ENCODE measurements around the gene FBXO41.

Gene FBXO41

GRCh38 chr2:73295751-73296400, 11.6 kb upstream of the FBXO41 start:
- ATAC-seq: no peak
- TF ChIP-seq CSDC2 (CRISPR knock-in tag; IDR thresholded peaks at IDR 0.05) (no peak), TSHZ2 (CRISPR knock-in tag; IDR thresholded peaks at IDR 0.05) (no peak), BACH2 (CRISPR knock-in tag; IDR thresholded peaks at IDR 0.05; ENCODE audit: borderline replicate concordance) (no peak), TOX (CRISPR knock-in tag; IDR thresholded peaks at IDR 0.05; ENCODE audit: borderline replicate concordance) (no peak), ISL1 (CRISPR knock-in tag; IDR thresholded peaks at IDR 0.05) (no peak), ZNF70 (CRISPR knock-in tag; IDR thresholded peaks at IDR 0.05) (no peak), ZC3H10 (CRISPR knock-in tag; IDR thresholded peaks at IDR 0.05) (no peak), CSRNP3 (CRISPR knock-in tag; IDR thresholded peaks at IDR 0.05) (no peak), PATZ1 (CRISPR knock-in tag; IDR thresholded peaks at IDR 0.05; ENCODE audit: borderline replicate concordance) (no peak), OSR1 (CRISPR knock-in tag; IDR thresholded peaks at IDR 0.05) (no peak), SNAI2 (CRISPR knock-in tag; IDR thresholded peaks at IDR 0.05) (no peak), GLIS3 (CRISPR knock-in tag; IDR thresholded peaks at IDR 0.05) (no peak)

GRCh38 chr2:73294239-73294638, 10.0 kb upstream of the FBXO41 start:
- ATAC-seq: no peak
- TF ChIP-seq ZNF565 (CRISPR knock-in tag; conservative IDR thresholded peaks at IDR 0.05; ENCODE audit: low read depth): no peak
- TF ChIP-seq OSR1 (CRISPR knock-in tag; IDR thresholded peaks at IDR 0.05): no peak
- TF ChIP-seq ZFP3 (CRISPR knock-in tag; IDR thresholded peaks at IDR 0.05): no peak
- no peak for TF ChIP-seq ESRRG (CRISPR knock-in tag; IDR thresholded peaks at IDR 0.05)
- TF ChIP-seq ZNF8 (CRISPR knock-in tag; IDR thresholded peaks at IDR 0.05): no peak
- TF ChIP-seq RARB (CRISPR knock-in tag; IDR thresholded peaks at IDR 0.05): no peak
- TF ChIP-seq ISL1 (CRISPR knock-in tag; IDR thresholded peaks at IDR 0.05): no peak
- no peak for TF ChIP-seq ZNF70 (CRISPR knock-in tag; IDR thresholded peaks at IDR 0.05)
- no peak for TF ChIP-seq ZFP30 (CRISPR knock-in tag; IDR thresholded peaks at IDR 0.05)

- ATAC-seq: peak; percentile 71
- TF ChIP-seq SNAI2 (CRISPR knock-in tag; IDR thresholded peaks at IDR 0.05): no peak
- TF ChIP-seq ZNF70 (CRISPR knock-in tag; IDR thresholded peaks at IDR 0.05): no peak
- TF ChIP-seq ZNF8 (CRISPR knock-in tag; IDR thresholded peaks at IDR 0.05): no peak
- TF ChIP-seq CSDC2 (CRISPR knock-in tag; IDR thresholded peaks at IDR 0.05): no peak
- no peak for TF ChIP-seq ZNF565 (CRISPR knock-in tag; conservative IDR thresholded peaks at IDR 0.05; ENCODE audit: low read depth)
Measured at GRCh38 chr2:73293534-73294171, 9.4 kb upstream of the FBXO41 start, which contains the start of gene EGR4. Gene EGR4, minus strand, starts transcription at chr2:73293548. Its CDS starts 231 bp downstream, at chr2:73293317.

- TF ChIP-seq ZC3H10 (CRISPR knock-in tag; IDR thresholded peaks at IDR 0.05) (no peak), GLIS3 (CRISPR knock-in tag; IDR thresholded peaks at IDR 0.05) (no peak), TCF4 (CRISPR knock-in tag; IDR thresholded peaks at IDR 0.05; ENCODE audit: borderline replicate concordance) (no peak), OSR1 (CRISPR knock-in tag; IDR thresholded peaks at IDR 0.05) (no peak), PPARA (CRISPR knock-in tag; IDR thresholded peaks at IDR 0.05; ENCODE audit: borderline replicate concordance) (no peak), POU6F1 (CRISPR knock-in tag; IDR thresholded peaks at IDR 0.05; ENCODE audit: borderline replicate concordance, low read depth) (no peak), ESRRG (CRISPR knock-in tag; IDR thresholded peaks at IDR 0.05) (no peak), ZNF565 (CRISPR knock-in tag; conservative IDR thresholded peaks at IDR 0.05; ENCODE audit: low read depth) (no peak), ZNF8 (CRISPR knock-in tag; IDR thresholded peaks at IDR 0.05) (no peak), ISL1 (CRISPR knock-in tag; IDR thresholded peaks at IDR 0.05) (no peak), ZFP3 (CRISPR knock-in tag; IDR thresholded peaks at IDR 0.05) (no peak), ZFP30 (CRISPR knock-in tag; IDR thresholded peaks at IDR 0.05) (no peak), ZNF70 (CRISPR knock-in tag; IDR thresholded peaks at IDR 0.05) (no peak), TOX (CRISPR knock-in tag; IDR thresholded peaks at IDR 0.05; ENCODE audit: borderline replicate concordance) (no peak)
- ATAC-seq: no peak; the same call in 2 of the 3 replicates
Measured at GRCh38 chr2:73292906-73293533, 8.7 kb upstream of the FBXO41 start.
